Naive B cell (primary cell): ENCODE data around the gene KLK4. TPM values are rescaled to one million over a fixed set of nuclear protein-coding genes. Genes with fewer than 3 reads are reported as not detected.
"Not testable (repeated sequence)": the region's sequence is repeated elsewhere in the genome, so short reads cannot be mapped to it uniquely, and the experiment has no call there.

Source experiments
- ATAC-seq, 2 donors: fragments of 150-1000 bp; cut with Tn5 transposase; 2 replicates each; pipeline ENCODE4 v1.10.0; 2021; ENCODE audit warnings: low read depth in 2 of 2, mild to moderate bottlenecking in 2 of 2, moderate library complexity in 2 of 2
- DNase-seq: peaks from one replicate; pipeline ENCODE4 v3.0.0; 2022
- H3K27ac Mint-ChIP-seq, 6 donors: one replicate each; pipeline ENCODE4 v1.8.0; 2020 to 2022; ENCODE audit warnings: mild to moderate bottlenecking in 6 of 6, mixed read lengths in 6 of 6, moderate library complexity in 5 of 6, inconsistent platforms in 2 of 6
- H3K27me3 Mint-ChIP-seq, 3 donors: one replicate each; pipeline ENCODE4 v1.8.0; 2021 to 2022; ENCODE audit warnings: mixed read lengths in 3 of 3, mild to moderate bottlenecking in 1 of 3
- H3K36me3 Mint-ChIP-seq, 2 donors: one replicate each; pipeline ENCODE4 v1.8.0; 2020 to 2022; ENCODE audit warnings: mixed read lengths in 2 of 2, inconsistent platforms in 1 of 2, mild to moderate bottlenecking in 1 of 2
- H3K4me1 Mint-ChIP-seq, 3 donors: one replicate each; pipeline ENCODE4 v1.8.0; 2020 to 2022; ENCODE audit warnings: mixed read lengths in 3 of 3, inconsistent platforms in 1 of 3, mild to moderate bottlenecking in 1 of 3, moderate library complexity in 1 of 3
- H3K4me3 Mint-ChIP-seq, 8 donors: one replicate each; pipeline ENCODE4 v1.8.0; 2020 to 2022; ENCODE audit warnings: mild to moderate bottlenecking in 8 of 8, mixed read lengths in 8 of 8, moderate library complexity in 8 of 8, inconsistent platforms in 2 of 8
- H3K9me3 Mint-ChIP-seq, 7 donors: one replicate each; pipeline ENCODE4 v1.8.0; 2020 to 2022; ENCODE audit warnings: mixed read lengths in 7 of 7, mild to moderate bottlenecking in 5 of 7, inconsistent platforms in 2 of 7, moderate library complexity in 1 of 7
- polyA plus RNA-seq, 6 donors: library from polyadenylated mRNA; unstranded; fragments of 300-500 nt; fragmentation: Illumina TruSeq; gene quantifications; one replicate each; pipeline ENCODE4 v1.2.3, GENCODE V29; 2021; ENCODE audit warnings: low read depth in 6 of 6

The KLK4 gene
- polyA plus RNA-seq, 6 donors from 2014 or later, result 0.56 TPM; not detected in 5

DNA sequence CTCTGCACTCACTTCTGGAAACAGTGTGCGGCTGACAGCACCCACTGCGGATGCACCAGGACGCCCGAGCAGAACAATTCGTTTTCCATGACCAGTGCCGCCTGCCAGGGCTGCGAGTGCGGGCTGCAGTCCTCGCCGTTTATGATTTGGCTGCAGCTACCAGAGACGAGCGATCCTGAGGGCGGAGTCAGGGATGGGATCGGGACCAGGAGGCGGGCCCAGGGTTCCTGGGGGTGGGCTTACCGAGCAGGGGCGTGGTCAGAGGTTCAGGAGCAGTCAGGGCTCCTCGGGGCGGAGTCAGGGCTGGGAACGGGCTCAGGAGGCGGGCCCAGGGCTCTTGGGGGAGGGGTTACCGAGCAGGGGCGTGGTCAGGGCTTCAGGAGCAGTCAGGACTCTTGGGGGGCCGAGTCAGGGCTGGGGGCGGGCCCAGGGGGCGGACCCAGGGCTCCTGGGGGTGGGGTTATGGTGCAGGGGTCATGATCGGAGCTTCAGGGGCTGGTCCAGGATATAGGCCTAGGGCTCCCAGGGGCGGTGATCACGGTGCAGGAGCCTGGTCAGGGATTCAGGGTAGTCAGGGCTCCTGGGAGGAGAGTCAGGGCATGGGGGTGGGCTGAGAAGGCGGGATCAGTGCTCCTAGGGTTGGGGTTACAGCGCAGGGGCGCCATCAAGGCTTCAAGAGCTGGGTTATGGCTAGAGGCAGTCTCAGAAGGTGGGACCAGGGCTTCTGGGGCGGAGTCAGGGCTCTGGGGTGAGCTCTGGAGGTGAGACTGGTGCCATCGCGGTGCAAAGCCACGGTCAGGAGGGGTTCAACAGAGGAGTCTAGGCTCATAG is 1.7 kb downstream of the KLK4 start:
- peak overlapping the region; percentile 7 to 86 (median 63) for H3K4me3 Mint-ChIP-seq
- H3K4me1 Mint-ChIP-seq, result peaks cover 9 to 28% (median 10%) of the 10 kb centered on the region in 3 donors
- H3K27ac Mint-ChIP-seq, result peak overlapping the region in 1 of 6 donors; percentile 26
- peaks cover 0 to 27% (median 9%) of the 10 kb centered on the region in 3 donors for H3K27me3 Mint-ChIP-seq
- ATAC-seq (peak; percentile 36 to 43), DNase-seq (no peak)
- peaks cover 0 to 3% (median 0%) of the 10 kb centered on the region in 7 donors for H3K9me3 Mint-ChIP-seq
- no peaks in the 10 kb centered on the region for H3K36me3 Mint-ChIP-seq

DNA sequence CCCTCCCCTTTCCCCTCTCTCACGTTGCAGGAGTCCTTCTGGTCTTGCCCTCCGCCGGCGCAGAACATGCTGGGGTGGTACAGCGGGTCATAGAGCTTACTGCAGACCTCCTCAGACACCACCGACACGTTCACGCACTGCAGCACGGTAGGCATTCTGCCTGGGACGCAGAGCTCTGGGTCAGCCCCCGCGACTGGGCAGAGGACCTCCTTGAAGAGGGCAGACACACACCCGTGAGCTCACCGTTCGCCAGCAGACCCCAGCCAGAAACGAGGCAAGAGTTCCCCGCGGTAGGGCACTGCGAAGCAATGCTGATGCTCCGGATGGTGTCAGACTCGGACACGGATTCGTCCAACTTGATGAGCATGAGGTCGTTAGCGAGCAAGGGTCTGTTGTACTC is 2.9 kb downstream of the KLK4 start:
- peaks cover 0 to 27% (median 9%) of the 10 kb centered on the region in 3 donors for H3K27me3 Mint-ChIP-seq

DNA sequence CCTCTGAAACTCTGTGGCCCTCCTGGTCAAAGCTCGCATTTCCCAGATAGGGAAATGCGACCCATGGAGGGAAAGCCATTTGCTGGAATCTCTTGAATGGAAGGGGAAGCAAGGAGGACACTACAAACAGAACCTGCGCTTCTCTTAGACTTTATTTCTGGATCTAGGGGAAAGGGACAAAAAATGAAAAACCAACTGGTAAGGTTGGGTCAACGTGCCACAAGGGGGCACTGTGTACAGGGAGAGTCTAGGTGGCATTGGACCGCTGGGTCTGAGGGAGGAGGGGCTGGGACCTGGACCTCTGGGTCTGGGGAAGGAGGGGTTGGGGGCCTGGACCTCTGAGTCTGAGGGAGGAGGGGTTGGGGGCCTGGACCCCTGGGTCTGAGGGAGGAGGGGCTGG is 5.0 kb downstream of the KLK4 start:
- no peak for DNase-seq
- Mint-ChIP-seq H3K36me3 (no peaks in the 10 kb centered on the region), H3K4me1 (peaks cover 6 to 21% (median 9%) of the 10 kb centered on the region in 3 donors), H3K9me3 (peaks cover 0 to 1% (median 0%) of the 10 kb centered on the region in 7 donors), H3K27ac (no peak overlapping the region), H3K4me3 (peak overlapping the region in 1 of 8 donors; percentile 25), H3K27me3 (peaks cover 0 to 31% (median 14%) of the 10 kb centered on the region in 3 donors)
- ATAC-seq, result no peak

More for the DNA sequence above, 2.9 kb downstream of the KLK4 start:
- peaks cover 0 to 3% (median 0%) of the 10 kb centered on the region in 7 donors for H3K9me3 Mint-ChIP-seq
- H3K4me1 Mint-ChIP-seq, result peaks cover 9 to 28% (median 10%) of the 10 kb centered on the region in 3 donors
- DNase-seq, result no peak
- H3K36me3 Mint-ChIP-seq, result no peaks in the 10 kb centered on the region
- ATAC-seq, result no peak
- H3K27ac Mint-ChIP-seq, result peak overlapping the region in 1 of 6 donors; percentile 25
- H3K4me3 Mint-ChIP-seq, result peak overlapping the region in 1 of 8 donors; percentile 12

DNA sequence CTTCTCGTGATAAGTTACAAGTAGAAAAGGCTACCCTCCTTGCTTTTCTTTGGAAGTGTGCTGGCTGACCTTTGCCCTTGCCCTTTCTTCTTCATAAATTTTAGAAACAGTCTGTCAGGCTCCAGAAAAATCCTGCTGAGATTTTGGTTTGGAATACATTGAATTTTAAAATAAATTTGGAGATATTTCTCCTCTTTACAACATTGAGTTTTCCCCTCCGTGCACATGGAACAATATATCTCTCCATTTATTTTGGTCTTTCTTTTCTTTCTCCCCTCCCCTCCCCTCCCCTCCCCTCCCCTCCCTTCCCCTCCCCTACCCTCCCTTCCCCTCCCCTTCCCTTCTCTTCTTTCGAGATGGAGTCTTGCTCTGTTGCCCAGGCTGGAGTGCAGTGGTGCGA is 8.6 kb downstream of the KLK4 start:
- H3K27me3 Mint-ChIP-seq, result peaks cover 13 to 24% (median 14%) of the 10 kb centered on the region in 3 donors
- H3K4me1 Mint-ChIP-seq, result peaks cover 0 to 19% (median 0%) of the 10 kb centered on the region in 3 donors
- DNase-seq, result no peak
- no peak overlapping the region for H3K4me3 Mint-ChIP-seq
- H3K27ac Mint-ChIP-seq, result no peak overlapping the region
- no peaks in the 10 kb centered on the region for H3K36me3 Mint-ChIP-seq
- ATAC-seq, result no peak
- H3K9me3 Mint-ChIP-seq, result peaks cover 0 to 1% (median 0%) of the 10 kb centered on the region in 7 donors

DNA sequence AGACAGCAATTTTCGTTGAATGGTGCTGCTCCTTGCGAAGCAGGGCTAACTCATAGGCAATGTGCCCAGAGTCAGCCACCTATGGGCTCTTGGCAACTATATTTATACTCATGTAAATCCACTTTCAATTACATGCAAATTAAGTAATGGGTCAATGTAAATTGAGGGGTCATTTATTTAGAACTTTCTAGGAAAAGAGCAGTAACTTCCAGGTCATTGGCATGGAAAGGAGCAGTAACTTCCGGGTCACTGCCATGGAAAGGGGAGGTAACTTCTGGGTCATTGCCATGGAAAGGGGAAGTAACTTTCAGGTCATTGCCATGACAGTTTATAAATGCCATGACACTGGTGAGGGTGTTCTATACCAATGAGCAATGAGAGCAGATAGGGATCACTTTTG is 11.6 kb downstream of the KLK4 start:
- Mint-ChIP-seq H3K4me3 (no peak overlapping the region), H3K36me3 (peaks cover 0 to 9% of the 10 kb centered on the region in 2 donors), H3K27ac (peak overlapping the region in 1 of 6 donors; percentile 80), H3K9me3 (peaks cover 0 to 9% (median 5%) of the 10 kb centered on the region in 7 donors), H3K4me1 (peaks cover 7 to 45% (median 9%) of the 10 kb centered on the region in 3 donors), H3K27me3 (peaks cover 5 to 17% (median 8%) of the 10 kb centered on the region in 3 donors)
- no peak for DNase-seq
- ATAC-seq, result no peak

DNA sequence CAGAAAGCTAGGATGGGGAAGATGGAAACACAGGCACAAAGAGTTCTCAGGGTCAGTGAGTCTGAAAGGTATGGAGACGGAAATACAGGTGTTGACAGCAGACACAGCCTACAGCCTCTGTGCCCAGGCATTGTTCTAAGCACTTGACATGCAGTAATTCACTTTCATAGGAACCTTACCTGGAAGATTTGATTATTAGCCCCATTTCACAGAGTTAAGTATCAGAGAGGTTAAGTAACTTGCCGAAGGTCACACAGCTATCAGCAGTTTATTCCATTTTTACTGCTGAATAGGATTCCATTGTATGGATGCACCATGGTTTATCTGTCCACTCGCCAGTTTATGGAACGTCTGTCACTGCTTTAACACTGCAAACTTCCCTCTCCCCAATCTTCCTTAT is 13.2 kb downstream of the KLK4 start:
- peak overlapping the region in 4 of 6 donors; percentile 0 to 96 (median 68) for H3K27ac Mint-ChIP-seq
- H3K27me3 Mint-ChIP-seq, result peaks cover 5 to 17% (median 8%) of the 10 kb centered on the region in 3 donors
- peaks cover 7 to 50% (median 9%) of the 10 kb centered on the region in 3 donors for H3K4me1 Mint-ChIP-seq
- no peak for ATAC-seq
- peaks cover 0 to 12% (median 7%) of the 10 kb centered on the region in 7 donors for H3K9me3 Mint-ChIP-seq
- peak overlapping the region in 1 of 8 donors; percentile 12 for H3K4me3 Mint-ChIP-seq
- H3K36me3 Mint-ChIP-seq, result peaks cover 0 to 12% of the 10 kb centered on the region in 2 donors
- DNase-seq, result no peak

DNA sequence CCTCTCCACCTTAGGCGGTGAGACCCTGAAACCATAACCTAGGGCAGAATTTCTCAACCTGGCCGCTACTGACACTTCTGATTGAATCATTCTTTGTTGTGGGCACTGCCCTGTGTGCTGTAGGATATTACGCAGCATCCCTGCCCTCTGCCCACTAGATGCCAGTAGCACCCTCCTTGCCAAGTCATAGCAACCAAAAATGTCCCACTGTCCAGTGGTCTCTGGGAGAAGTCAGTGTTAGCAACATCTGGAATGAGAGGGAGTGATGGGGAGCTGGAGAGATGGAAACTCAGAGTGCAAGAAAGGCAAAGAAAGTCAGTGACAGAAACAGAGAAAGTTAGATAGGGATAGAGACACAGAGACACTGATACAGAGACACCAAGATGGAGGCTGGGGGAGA is 13.6 kb downstream of the KLK4 start:
- peaks cover 5 to 17% (median 8%) of the 10 kb centered on the region in 3 donors for H3K27me3 Mint-ChIP-seq
- H3K36me3 Mint-ChIP-seq, result peaks cover 0 to 12% of the 10 kb centered on the region in 2 donors
- H3K9me3 Mint-ChIP-seq, result peaks cover 0 to 12% (median 7%) of the 10 kb centered on the region in 7 donors
- peak overlapping the region in 5 of 6 donors; percentile 0 to 96 (median 90) for H3K27ac Mint-ChIP-seq
- H3K4me1 Mint-ChIP-seq, result peaks cover 7 to 51% (median 9%) of the 10 kb centered on the region in 3 donors
- ATAC-seq (no peak), DNase-seq (no peak)
- H3K4me3 Mint-ChIP-seq, result peak overlapping the region in 1 of 8 donors; percentile 12

DNA sequence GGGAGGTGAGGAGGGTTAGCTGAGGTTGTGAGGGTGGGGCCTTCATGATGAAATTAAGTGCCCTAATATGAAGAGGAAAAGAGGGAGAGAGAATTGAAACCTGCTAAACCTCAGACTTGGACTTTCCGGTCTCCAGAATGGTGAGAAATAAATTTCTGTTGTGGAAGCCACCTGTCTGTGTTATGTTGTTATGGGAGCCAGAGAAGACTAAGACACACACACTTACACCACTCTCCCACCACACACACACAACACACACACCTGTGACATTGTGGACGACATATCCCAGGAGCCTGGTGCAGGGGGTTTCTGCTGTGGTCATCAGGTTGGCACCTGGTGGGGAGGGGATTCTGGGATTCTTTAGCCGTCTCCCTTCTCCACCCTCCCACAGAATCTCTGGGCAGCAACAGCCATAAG is 14.0 kb downstream of the KLK4 start:
- peaks cover 5 to 17% (median 8%) of the 10 kb centered on the region in 3 donors for H3K27me3 Mint-ChIP-seq

DNA sequence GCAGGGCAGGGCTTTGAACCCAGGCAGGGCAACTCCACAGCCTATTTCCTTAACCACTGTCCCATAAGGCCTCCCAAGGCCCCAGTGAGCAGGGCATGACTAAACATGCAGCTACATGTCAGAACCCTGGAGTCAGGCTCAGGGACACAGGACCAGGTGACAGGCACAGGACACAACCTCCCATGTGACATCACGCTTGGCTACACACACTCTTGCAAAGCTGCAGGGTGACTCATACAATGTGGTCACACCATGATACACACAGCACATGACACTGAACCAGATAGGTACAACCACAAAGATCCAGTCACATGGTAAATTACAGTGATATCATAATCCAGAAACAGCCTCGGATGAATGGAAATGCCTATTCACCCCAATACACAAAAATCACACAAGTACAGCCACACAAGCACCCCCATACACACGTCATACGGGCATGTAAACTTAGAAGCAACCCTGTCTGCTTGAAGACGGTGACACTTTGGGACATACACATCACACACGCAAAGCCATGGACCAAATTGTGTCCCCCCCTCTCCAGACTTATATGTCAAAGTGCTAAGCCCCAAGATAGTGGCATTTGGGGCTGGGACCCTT is 14.5 kb downstream of the KLK4 start:
- Mint-ChIP-seq H3K9me3 (peaks cover 0 to 12% (median 7%) of the 10 kb centered on the region in 7 donors), H3K27me3 (peaks cover 5 to 17% (median 8%) of the 10 kb centered on the region in 3 donors), H3K4me1 (peaks cover 7 to 60% (median 9%) of the 10 kb centered on the region in 3 donors), H3K4me3 (peak overlapping the region in 4 of 8 donors; percentile 6 to 27 (median 24)), H3K36me3 (peaks cover 0 to 12% of the 10 kb centered on the region in 2 donors), H3K27ac (peak overlapping the region; percentile 31 to 96 (median 90))
- ATAC-seq (peak; percentile 89 to 90), DNase-seq (peak; percentile 56)

More for the DNA sequence above, 14.0 kb downstream of the KLK4 start:
- Mint-ChIP-seq H3K4me3 (peak overlapping the region in 2 of 8 donors; percentile 6 to 25), H3K9me3 (peaks cover 0 to 12% (median 7%) of the 10 kb centered on the region in 7 donors), H3K4me1 (peaks cover 7 to 55% (median 9%) of the 10 kb centered on the region in 3 donors), H3K27ac (peak overlapping the region; percentile 5 to 96 (median 88)), H3K36me3 (peaks cover 0 to 12% of the 10 kb centered on the region in 2 donors)
- DNase-seq, result no peak
- ATAC-seq, result peak; percentile 40 to 49

DNA sequence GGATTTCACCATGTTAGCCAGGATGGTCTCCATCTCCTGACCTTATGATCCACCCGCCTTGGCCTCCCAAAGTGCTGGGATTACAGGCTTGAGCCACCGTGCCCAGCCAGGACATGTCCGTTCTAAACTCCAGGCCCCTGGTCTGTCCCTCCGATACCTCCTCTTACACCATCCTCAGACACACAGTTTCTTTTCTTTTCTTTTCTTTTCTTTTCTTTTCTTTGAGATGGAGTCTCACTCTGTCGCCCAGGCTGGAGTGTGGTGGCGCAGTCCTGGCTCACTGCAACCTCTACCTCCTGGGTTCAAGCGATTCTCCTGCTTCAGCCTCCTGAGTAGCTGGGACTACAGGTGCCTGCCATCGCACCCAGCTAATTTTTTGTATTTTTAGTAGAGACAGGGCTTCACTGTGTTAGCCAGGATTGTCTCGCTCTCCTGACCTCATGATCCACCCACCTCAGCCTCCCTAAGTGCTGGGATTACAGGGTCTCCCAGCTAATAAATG is 15.1 kb downstream of the KLK4 start:
- DNase-seq, result not testable (repeated sequence)
- H3K9me3 Mint-ChIP-seq, result peaks cover 0 to 12% (median 7%) of the 10 kb centered on the region in 7 donors

DNA sequence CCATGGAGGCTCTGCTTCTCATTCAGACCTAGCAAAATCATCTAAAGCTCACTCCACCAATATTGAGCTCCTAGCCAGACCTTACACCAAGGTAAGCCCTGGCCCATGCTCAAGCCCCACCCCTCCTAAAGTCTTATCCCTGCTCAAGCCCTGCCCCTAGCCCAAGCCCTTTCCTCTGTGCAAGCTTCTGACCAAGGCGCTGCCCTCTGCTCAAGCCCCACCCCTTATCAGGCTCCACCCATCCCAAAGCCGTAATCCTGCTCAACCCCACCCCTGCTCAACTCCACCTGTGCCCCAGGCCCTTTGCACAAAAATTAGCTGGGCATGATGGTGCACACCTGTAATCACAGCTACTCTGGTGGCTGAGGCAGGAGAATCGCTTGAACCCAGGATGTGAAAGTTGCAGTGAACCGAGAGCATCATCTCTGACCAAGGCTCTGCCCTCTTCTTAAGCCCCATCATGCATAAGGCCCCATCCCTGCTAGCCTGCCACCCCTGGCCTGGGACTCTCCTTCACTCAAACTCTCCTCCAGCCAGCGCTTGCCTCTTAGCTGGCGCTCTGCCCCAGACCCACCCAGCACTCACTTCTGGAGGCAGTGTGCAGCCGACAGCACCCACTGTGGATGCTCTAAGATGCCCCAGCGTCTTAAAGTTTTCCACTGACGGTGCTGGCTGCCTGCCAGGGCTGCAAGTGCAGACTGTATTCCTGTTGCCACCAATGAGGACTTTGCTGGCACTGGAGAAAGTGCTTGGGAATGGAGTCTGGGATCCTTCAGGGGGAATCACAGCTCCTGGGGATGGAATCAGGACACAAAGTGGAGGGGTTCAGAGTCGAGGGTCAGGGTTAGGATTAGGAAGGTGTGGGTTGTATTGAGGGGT is 16.5 kb downstream of the KLK4 start:
- DNase-seq (no peak), ATAC-seq (no peak)
- peaks cover 10 to 71% (median 16%) of the 10 kb centered on the region in 3 donors for H3K4me1 Mint-ChIP-seq
- H3K27ac Mint-ChIP-seq, result peak overlapping the region in 2 of 6 donors; percentile 78 to 96
- peaks cover 0 to 12% of the 10 kb centered on the region in 2 donors for H3K36me3 Mint-ChIP-seq
- peaks cover 0 to 17% (median 5%) of the 10 kb centered on the region in 3 donors for H3K27me3 Mint-ChIP-seq
- H3K4me3 Mint-ChIP-seq, result no peak overlapping the region
- H3K9me3 Mint-ChIP-seq, result peaks cover 0 to 12% (median 7%) of the 10 kb centered on the region in 7 donors

More for the DNA sequence above, 15.1 kb downstream of the KLK4 start:
- Mint-ChIP-seq H3K27ac (peak overlapping the region; percentile 31 to 96 (median 90)), H3K4me1 (peaks cover 9 to 65% (median 9%) of the 10 kb centered on the region in 3 donors), H3K36me3 (peaks cover 0 to 12% of the 10 kb centered on the region in 2 donors), H3K4me3 (peak overlapping the region in 1 of 8 donors; percentile 27), H3K27me3 (peaks cover 0 to 17% (median 5%) of the 10 kb centered on the region in 3 donors)
- ATAC-seq, result not testable (repeated sequence)
